ENCODE measurements around the gene TJP2.

Gene TJP2

DNA sequence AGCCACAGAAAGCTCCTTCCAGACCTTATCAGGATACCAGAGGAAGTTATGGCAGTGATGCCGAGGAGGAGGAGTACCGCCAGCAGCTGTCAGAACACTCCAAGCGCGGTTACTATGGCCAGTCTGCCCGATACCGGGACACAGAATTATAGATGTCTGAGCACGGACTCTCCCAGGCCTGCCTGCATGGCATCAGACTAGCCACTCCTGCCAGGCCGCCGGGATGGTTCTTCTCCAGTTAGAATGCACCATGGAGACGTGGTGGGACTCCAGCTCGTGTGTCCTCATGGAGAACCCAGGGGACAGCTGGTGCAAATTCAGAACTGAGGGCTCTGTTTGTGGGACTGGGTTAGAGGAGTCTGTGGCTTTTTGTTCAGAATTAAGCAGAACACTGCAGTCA lies 80.1 kb downstream of the TJP2 start:
- intact Hi-C loops (cut with DNase I; ENCODE audit: low total_unique reads): no loop called here
- H3K36me3 ChIP-seq: peaks cover 38 to 62% (median 40%) of the 10 kb centered on the region in 3 donors
- DNase-seq: no peak
- H3K27me3 ChIP-seq: no peaks in the 10 kb centered on the region
- no peak overlapping the region for H3K27ac ChIP-seq
- TF ChIP-seq, protein P1, sequence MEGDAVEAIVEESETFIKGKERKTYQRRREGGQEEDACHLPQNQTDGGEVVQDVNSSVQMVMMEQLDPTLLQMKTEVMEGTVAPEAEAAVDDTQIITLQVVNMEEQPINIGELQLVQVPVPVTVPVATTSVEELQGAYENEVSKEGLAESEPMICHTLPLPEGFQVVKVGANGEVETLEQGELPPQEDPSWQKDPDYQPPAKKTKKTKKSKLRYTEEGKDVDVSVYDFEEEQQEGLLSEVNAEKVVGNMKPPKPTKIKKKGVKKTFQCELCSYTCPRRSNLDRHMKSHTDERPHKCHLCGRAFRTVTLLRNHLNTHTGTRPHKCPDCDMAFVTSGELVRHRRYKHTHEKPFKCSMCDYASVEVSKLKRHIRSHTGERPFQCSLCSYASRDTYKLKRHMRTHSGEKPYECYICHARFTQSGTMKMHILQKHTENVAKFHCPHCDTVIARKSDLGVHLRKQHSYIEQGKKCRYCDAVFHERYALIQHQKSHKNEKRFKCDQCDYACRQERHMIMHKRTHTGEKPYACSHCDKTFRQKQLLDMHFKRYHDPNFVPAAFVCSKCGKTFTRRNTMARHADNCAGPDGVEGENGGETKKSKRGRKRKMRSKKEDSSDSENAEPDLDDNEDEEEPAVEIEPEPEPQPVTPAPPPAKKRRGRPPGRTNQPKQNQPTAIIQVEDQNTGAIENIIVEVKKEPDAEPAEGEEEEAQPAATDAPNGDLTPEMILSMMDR (IDR thresholded peaks at IDR 0.05): no peak
- no peaks in the 10 kb centered on the region for H3K9me3 ChIP-seq
- no peak overlapping the region for H3K4me3 ChIP-seq
- H3K4me1 ChIP-seq: peaks cover 0 to 9% (median 7%) of the 10 kb centered on the region in 4 donors

DNA sequence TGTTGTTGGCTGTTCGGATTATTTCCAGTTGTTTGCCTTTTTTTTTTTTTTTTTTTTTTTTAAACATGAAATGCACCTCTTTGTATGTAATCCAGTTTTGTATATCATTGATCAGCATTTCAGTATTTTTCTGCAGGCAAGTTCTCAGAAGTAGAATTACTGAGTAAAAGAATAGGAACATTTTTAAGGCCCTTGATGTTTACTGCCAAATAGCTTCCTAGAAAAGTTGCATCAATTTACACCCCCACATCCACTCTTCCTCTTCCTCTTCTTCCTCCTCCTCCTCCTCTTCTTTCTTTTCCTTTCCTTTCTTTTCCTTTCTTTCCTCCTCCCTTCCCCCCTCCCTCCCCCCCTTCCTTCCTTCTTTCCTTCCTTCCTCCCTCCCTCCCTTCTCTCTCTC lies 81.5 kb downstream of the TJP2 start:
- intact Hi-C loops (cut with DNase I; ENCODE audit: low total_unique reads): no loop called here
- Histone ChIP-seq H3K4me1 (peaks cover 0 to 9% (median 7%) of the 10 kb centered on the region in 4 donors), H3K27me3 (no peaks in the 10 kb centered on the region), H3K36me3 (peaks cover 31 to 48% (median 33%) of the 10 kb centered on the region in 3 donors), H3K4me3 (no peak overlapping the region), H3K9me3 (no peaks in the 10 kb centered on the region), H3K27ac (no peak overlapping the region)
- TF ChIP-seq, protein P1 (IDR thresholded peaks at IDR 0.05): no peak
- DNase-seq: no peak

DNA sequence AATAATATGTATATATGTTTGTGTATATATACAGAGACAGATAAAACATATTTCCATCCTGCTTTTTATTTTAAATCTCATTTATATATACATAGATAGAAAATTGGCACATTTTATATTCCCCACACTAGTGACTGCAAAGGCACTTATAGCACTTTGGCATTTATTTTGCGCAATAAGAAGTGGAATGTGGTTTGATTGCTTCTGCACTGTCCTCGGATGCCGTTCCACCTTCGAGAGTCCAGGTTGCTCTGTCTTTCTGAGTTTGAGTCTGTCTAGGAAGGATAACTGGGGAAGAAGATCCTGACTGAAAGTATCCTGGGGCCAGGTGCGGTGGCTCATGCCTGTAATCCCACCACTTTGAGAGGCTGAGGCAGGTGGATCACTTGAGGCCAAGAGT lies 84.5 kb downstream of the TJP2 start:
- TF ChIP-seq, protein P1 (IDR thresholded peaks at IDR 0.05): no peak
- intact Hi-C loops (cut with DNase I; ENCODE audit: low total_unique reads): no loop called here
- no peaks in the 10 kb centered on the region for H3K27me3 ChIP-seq

DNA sequence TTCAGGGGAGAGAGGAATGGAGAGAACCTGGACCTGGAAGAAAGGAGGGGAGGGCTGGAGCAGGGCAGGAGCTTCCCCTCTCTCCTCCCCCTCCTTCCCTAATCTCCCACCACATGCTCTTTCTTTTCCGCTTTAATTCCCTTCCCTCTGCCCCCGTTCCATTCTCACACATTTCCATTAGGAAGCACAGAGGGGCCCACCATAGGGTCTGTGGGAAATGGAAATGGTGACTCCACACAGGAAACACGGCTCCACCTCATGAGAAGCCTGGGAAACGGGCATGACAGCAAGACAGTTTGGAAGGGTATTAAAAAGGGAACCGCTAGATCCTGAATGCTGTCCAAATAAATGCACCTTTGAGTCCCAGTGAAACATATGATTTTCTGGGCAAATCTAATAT lies 86.1 kb downstream of the TJP2 start:
- H3K9me3 ChIP-seq: no peaks in the 10 kb centered on the region
- H3K4me3 ChIP-seq: no peak overlapping the region
- TF ChIP-seq, protein P1 (IDR thresholded peaks at IDR 0.05): no peak
- no peaks in the 10 kb centered on the region for H3K4me1 ChIP-seq
- H3K36me3 ChIP-seq: peaks cover 0 to 8% (median 8%) of the 10 kb centered on the region in 3 donors
- no peak for DNase-seq
- intact Hi-C loops (cut with DNase I; ENCODE audit: low total_unique reads): no loop called here
- no peak overlapping the region for H3K27ac ChIP-seq
- H3K27me3 ChIP-seq: no peaks in the 10 kb centered on the region

More for the DNA sequence above, 84.5 kb downstream of the TJP2 start:
- no peaks in the 10 kb centered on the region for H3K9me3 ChIP-seq
- no peak overlapping the region for H3K4me3 ChIP-seq
- H3K4me1 ChIP-seq: no peaks in the 10 kb centered on the region
- DNase-seq: no peak
- H3K27ac ChIP-seq: no peak overlapping the region
- peaks cover 13 to 22% (median 21%) of the 10 kb centered on the region in 3 donors for H3K36me3 ChIP-seq

DNA sequence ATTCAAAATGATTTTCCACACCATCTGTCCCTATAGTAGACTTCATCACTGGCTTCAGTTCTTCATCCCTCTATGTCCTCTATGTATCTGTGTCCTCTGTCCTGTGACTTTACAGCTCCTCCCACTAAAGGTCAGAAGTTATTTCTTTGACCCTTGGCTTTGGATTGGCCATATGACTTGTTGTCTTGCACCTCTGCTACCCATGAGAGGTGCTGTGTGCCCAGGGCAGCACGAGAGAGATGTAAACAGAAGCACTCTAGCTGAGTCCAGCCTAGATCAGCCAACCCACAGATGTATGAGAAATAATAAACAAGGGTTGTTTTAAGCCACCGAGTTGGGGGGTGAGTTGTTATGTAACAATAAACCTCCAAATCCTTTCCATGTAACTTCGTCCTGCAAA lies 87.6 kb downstream of the TJP2 start:
- H3K27me3 ChIP-seq: no peaks in the 10 kb centered on the region
- DNase-seq: no peak
- H3K27ac ChIP-seq: no peak overlapping the region
- no peak overlapping the region for H3K4me3 ChIP-seq
- H3K9me3 ChIP-seq: no peaks in the 10 kb centered on the region
- H3K4me1 ChIP-seq: no peaks in the 10 kb centered on the region
- peaks cover 0 to 8% (median 3%) of the 10 kb centered on the region in 3 donors for H3K36me3 ChIP-seq
- TF ChIP-seq, protein P1 (IDR thresholded peaks at IDR 0.05): no peak
- intact Hi-C loops (cut with DNase I; ENCODE audit: low total_unique reads): no loop called here

DNA sequence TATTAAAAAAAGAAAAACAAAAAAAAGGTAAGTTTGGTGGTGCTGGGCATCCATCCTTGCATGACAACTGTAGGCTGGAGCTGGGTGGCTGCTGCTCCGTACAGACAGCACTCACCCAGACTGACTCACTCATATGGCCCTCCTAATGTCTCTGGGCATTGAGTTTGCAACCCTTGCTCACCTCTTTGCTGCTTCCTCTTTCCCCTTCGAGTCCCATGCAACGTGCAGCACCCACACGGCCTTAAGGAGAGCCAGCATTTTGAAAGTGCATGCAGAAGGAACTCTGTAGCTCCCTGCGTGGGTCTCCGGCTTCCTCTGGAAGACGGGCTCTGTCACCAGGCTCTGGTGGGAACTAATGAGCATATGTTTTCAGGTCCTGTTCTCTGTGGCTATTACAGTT lies 90.4 kb downstream of the TJP2 start:
- TF ChIP-seq, protein P1 (IDR thresholded peaks at IDR 0.05): no peak
- H3K27me3 ChIP-seq: no peaks in the 10 kb centered on the region
- no peak for DNase-seq
- intact Hi-C loops (cut with DNase I; ENCODE audit: low total_unique reads): no loop called here
- H3K9me3 ChIP-seq: no peaks in the 10 kb centered on the region
- no peaks in the 10 kb centered on the region for H3K36me3 ChIP-seq
- no peak overlapping the region for H3K27ac ChIP-seq
- H3K4me1 ChIP-seq: no peaks in the 10 kb centered on the region
- no peak overlapping the region for H3K4me3 ChIP-seq

Data from tibial artery (tissue), 4 donors.